ENCODE measurements around the gene NECTIN4. TPM values are rescaled to one million over a fixed set of nuclear protein-coding genes. Genes with fewer than 3 reads are reported as not detected.

NECTIN4 gene
- total and polyA plus RNA-seq, 2 experiments from 2014 or later = 5.9 to 8.5 TPM

DNA sequence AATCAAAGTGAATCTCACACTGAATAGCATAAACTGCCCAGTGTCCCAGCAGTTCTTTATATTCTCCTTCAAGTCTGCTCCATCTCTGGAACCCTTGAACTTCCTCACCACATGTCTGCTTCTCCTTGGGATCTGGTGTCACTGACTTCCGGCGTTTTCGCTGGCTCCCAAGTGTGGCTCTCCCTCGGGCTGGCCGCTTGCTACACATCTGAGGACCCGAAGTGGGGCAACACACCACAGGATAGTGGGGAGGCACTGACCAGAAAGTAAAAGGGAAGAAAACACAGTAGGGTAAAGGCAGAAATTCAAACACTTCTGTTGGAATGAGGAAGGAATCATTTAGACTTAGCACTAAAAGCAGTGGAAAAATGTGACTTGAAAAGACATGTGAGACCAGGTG lies 33.6 kb upstream of the NECTIN4 start:
- no peaks in the 10 kb centered on the region for H3K27me3 ChIP-seq
- peaks cover 53% of the 10 kb centered on the region for H3K79me2 ChIP-seq
- no peak overlapping the region for H2AFZ ChIP-seq
- no peak overlapping the region for H3K4me3 ChIP-seq
- WGBS (ENCODE audit: low lambda C conversion rate, missing lambda C conversion rate) = 93% methylated on average over 6 of the region's 6 CpGs
- H4K20me1 ChIP-seq (ENCODE audit: insufficient read depth, poor library complexity, severe bottlenecking) = no peaks in the 10 kb centered on the region
- no peaks in the 10 kb centered on the region for H3K36me3 ChIP-seq (replicated peaks; ENCODE audit: insufficient read depth, low read depth)
- H3K27ac ChIP-seq = no peak overlapping the region
- no peaks in the 10 kb centered on the region for H3K9me2 ChIP-seq (replicated peaks; ENCODE audit: insufficient read depth)
- no peak for DNase-seq (ENCODE audit: low spot score)
- H3K4me2 ChIP-seq = no peak overlapping the region
- TF ChIP-seq EZH2phosphoT487 (IDR thresholded peaks at IDR 0.05; ENCODE audit: low read depth, severe bottlenecking, unreplicated experiment) (no peak), CTCF (IDR thresholded peaks at IDR 0.05; ENCODE audit: poor library complexity) (no peak), EZH2 (IDR thresholded peaks at IDR 0.05; ENCODE audit: borderline replicate concordance) (no peak)
- peaks cover 17% of the 10 kb centered on the region for H3K4me1 ChIP-seq (ENCODE audit: insufficient read depth)
- H3K9me3 ChIP-seq (ENCODE audit: low read depth) = no peaks in the 10 kb centered on the region

GRCh38 chr1:161121834-161122233 lies 32.5 kb upstream of the NECTIN4 start:
- Histone ChIP-seq H3K27me3 (no peaks in the 10 kb centered on the region), H3K4me3 (no peak overlapping the region), H3K4me2 (no peak overlapping the region), H3K36me3 (replicated peaks; ENCODE audit: insufficient read depth, low read depth) (no peaks in the 10 kb centered on the region), H3K4me1 (ENCODE audit: insufficient read depth) (peaks cover 21% of the 10 kb centered on the region), H2AFZ (no peak overlapping the region), H4K20me1 (ENCODE audit: insufficient read depth, poor library complexity, severe bottlenecking) (no peaks in the 10 kb centered on the region), H3K27ac (no peak overlapping the region), H3K9me2 (replicated peaks; ENCODE audit: insufficient read depth) (no peaks in the 10 kb centered on the region), H3K79me2 (peaks cover 51% of the 10 kb centered on the region), H3K9me3 (ENCODE audit: low read depth) (no peaks in the 10 kb centered on the region)
- DNase-seq (ENCODE audit: low spot score) = no peak
- 89% methylated on average over 4 of the region's 4 CpGs for WGBS (ENCODE audit: low lambda C conversion rate, missing lambda C conversion rate)
- TF ChIP-seq EZH2phosphoT487 (IDR thresholded peaks at IDR 0.05; ENCODE audit: low read depth, severe bottlenecking, unreplicated experiment) = no peak
- TF ChIP-seq CTCF (IDR thresholded peaks at IDR 0.05; ENCODE audit: poor library complexity) = no peak
- TF ChIP-seq EZH2 (IDR thresholded peaks at IDR 0.05; ENCODE audit: borderline replicate concordance) = no peak

GRCh38 chr1:161121042-161121650 lies 31.8 kb upstream of the NECTIN4 start:
- H3K9me3 ChIP-seq (ENCODE audit: low read depth) = no peaks in the 10 kb centered on the region
- WGBS (ENCODE audit: low lambda C conversion rate, missing lambda C conversion rate) = 95% methylated on average over 3 of the region's 3 CpGs
- no peak for TF ChIP-seq EZH2 (IDR thresholded peaks at IDR 0.05; ENCODE audit: borderline replicate concordance)
- TF ChIP-seq EZH2phosphoT487 (IDR thresholded peaks at IDR 0.05; ENCODE audit: low read depth, severe bottlenecking, unreplicated experiment) = no peak
- TF ChIP-seq CTCF (IDR thresholded peaks at IDR 0.05; ENCODE audit: poor library complexity) = no peak

More at GRCh38 chr1:161121042-161121650, 31.8 kb upstream of the NECTIN4 start:
- Histone ChIP-seq H4K20me1 (ENCODE audit: insufficient read depth, poor library complexity, severe bottlenecking) (no peaks in the 10 kb centered on the region), H3K27me3 (no peaks in the 10 kb centered on the region), H3K79me2 (peaks cover 51% of the 10 kb centered on the region), H3K27ac (peak overlapping the region; percentile 95), H3K36me3 (replicated peaks; ENCODE audit: insufficient read depth, low read depth) (no peaks in the 10 kb centered on the region), H3K4me3 (no peak overlapping the region), H3K9me2 (replicated peaks; ENCODE audit: insufficient read depth) (no peaks in the 10 kb centered on the region), H3K4me1 (ENCODE audit: insufficient read depth) (peaks cover 28% of the 10 kb centered on the region), H3K4me2 (no peak overlapping the region), H2AFZ (no peak overlapping the region)
- no peak for DNase-seq (ENCODE audit: low spot score)

Measured in hepatocyte (in vitro differentiated cells).